Stimulated activated CD8-positive, alpha-beta memory T cell treated with anti-CD3 and anti-CD28 coated beads, Interleukin-2, amount 100 ng/mL, for 48 hours (primary cell): ENCODE results near the gene RER1.
"Not testable (repeated sequence)": the region's sequence is repeated elsewhere in the genome, so short reads cannot be mapped to it uniquely, and the experiment has no call there.

Source experiments
- DNase-seq, 2 donors: peaks; one replicate each; pipeline ENCODE4 v3.0.0-alpha.2; 2020; ENCODE audit warnings: low read depth in 2 of 2

RER1 gene

GRCh38 chr1:2427976-2428375, 36.3 kb downstream of the RER1 start:
- no peak for DNase-seq

- DNase-seq = no peak
Measured at GRCh38 chr1:2428490-2428889, 36.8 kb downstream of the RER1 start.

DNA sequence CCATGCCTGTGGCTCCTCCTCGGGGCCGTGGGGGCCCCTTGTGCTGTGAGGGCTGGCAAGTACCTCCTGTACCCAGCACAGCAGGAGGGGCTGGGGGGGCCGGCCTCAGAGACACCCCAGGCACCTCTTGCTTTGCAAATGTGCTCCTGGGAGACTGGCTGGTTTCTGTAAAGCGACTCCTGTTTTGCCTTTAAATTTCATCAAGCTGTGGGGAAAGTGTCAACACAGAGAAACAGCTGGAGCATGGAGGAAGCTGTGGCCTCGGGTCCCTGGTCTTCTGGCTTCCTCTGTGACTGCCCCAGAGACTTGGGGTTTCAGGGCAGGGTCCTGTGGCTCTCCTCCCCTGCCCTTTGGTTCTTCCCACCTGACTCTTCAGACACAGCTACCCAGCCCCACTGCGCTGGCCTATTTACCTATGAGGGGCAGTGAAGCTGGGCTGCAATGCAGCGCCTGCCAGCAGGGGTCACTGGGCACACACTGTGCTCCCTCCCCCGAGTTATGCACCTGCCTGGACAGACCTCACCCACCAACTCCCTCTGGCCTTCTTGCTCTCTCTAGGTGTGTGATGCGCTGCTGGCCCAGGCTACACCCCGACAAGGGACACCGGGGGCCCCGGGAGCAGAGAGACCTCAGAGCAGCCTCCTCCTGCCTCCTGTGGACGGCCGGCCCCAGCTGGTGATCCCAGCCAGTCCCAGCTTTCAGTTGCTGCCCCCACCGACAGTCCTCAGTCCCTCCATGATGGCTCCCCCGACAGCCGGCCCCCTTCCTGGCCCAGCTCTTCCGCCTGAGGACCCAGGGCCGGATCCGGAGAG, 38.3 kb downstream of the RER1 start:
- DNase-seq = no peak

GRCh38 chr1:2430592-2430973, 38.9 kb downstream of the RER1 start:
- DNase-seq = no peak

DNA sequence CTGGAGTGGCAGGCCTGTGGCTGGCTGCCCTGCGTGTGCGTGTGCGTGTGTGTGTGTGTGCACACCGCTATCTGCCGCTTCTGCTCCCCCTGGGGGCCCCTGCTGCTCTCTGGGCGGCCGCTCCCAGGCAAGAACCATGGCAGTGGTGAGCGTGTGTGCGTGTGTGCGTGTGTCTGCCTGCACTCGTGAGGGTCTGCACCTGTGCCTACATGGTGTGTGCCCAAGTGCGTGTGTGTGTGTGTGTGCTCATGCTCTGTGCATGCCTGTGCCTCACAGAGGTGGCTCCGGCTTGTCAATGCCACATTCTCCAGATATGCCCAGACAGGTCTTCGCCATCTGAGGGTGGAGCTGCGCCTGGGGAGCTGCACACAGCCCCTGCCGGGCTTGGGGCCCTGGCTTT, 39.5 kb downstream of the RER1 start:
- DNase-seq = no peak

GRCh38 chr1:2431518-2431917, 39.9 kb downstream of the RER1 start:
- DNase-seq = no peak

DNA sequence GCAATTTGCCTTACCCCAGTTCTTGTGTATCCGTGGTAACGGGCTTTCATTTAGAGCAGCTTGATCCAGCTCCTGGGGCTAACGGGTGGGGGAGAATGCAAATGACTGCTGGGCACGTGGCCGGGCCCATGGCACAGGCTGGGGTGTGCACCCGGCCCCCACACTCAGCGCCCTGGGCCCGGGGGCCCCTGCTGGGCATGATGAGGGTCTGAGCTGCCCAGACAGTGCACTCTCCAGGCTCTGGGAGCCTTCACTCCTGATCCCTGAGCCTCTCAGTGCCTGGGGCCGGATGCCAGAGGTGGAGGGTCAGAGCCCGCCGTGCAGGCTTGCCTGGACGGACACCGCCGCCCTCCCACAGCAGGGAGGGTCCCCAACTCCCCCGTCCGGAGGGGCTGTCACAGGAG, 40.8 kb downstream of the RER1 start:
- DNase-seq = no peak

DNA sequence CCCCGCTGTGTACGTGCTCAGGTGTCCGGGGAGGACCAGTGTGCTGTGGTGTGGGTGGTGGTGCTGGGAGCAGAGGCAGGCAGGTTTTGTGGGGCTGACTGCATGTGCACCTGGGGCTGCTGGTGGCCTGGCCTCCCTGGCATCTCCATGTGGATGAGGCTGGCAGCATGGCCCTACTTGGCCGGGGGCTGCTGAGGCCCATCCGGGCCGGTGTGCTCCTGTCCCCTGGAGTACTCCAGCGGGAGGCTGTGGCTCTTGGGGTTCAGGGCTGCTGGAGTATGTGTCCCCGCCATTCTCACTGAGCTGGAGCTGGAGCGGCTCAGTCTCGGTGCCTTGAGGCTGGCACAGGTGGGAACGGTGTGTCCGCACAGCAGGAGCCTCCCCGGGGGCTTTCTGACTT, 41.6 kb downstream of the RER1 start:
- DNase-seq = no peak

- no peak for DNase-seq
Measured at GRCh38 chr1:2433936-2434655, 42.5 kb downstream of the RER1 start.

- no peak for DNase-seq
Measured at GRCh38 chr1:2435091-2435490, 43.5 kb downstream of the RER1 start.

DNA sequence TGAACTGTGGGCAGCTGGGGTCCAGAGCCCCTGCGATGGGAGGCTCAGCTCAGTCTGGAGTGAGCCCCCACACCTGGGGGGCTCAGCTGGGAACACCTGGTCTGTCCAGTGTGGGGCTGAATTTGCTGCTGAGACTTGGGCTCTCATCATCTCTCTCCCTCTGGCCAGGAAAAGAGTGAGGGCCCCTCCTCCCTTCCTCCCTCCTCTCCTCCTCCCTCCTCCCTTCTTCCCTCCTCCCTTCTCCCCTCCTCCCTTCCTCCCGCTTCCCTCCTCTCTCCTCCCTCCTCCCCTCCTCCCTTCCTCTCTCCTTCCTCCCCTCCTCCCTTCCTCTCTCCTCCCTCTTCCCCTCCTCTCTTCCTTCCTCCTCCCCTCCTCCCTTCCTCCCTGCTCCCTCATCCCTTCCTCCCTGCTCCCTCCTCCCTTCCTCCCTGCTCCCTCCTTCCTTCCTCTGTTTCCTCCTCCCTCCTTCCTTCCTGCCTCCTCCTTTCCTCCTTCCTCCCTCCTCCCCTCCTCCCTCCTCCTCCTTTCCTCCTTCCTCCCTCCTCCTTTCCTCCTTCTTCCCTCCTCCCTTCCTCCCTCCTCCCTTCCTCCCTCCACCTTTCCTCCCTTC, 44.2 kb downstream of the RER1 start:
- no peak for DNase-seq

DNA sequence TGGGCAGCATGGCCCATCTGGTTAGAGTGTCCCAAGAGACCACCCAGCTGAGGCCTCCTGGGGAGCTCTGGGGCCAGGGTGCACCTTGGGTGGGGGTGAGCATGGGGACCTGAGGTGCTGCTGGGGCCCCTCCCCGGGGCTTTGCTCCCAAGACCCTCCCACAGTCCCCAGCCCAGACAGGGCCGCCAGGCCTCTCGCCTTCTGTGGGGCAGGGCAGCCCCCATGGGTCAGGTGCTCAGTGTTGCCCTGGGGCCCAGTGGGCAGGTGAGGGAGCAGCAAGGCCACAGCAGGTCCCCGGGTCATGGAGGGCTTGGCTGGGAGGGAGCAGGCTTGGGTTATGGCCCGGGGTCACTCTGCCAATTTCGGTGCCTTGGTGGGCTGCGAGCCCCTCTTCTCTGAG, 45.2 kb downstream of the RER1 start:
- DNase-seq = no peak

DNA sequence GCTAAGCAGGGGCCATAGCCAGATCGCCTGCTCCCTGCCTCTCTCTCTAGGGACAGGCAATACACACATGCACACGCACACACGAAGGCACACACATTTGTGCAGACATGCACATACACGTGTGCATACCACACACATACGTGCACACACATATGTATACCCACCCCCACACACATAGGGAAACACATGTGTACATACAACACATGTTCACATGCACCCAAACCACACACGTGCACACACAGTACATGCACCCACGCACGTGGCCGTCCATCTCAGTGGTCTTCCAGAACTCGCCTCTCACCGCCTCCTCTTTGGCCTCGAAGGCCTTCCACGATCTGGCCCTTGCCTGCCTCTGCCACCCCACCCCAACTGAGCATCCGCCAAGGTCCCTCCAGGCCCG, 46.0 kb downstream of the RER1 start:
- DNase-seq = no peak

- DNase-seq = no peak
Measured at GRCh38 chr1:2438038-2438437, 46.4 kb downstream of the RER1 start.

- DNase-seq = no peak
Measured at GRCh38 chr1:2438641-2439040, 47.0 kb downstream of the RER1 start.

GRCh38 chr1:2439369-2439768, 47.7 kb downstream of the RER1 start:
- DNase-seq = no peak

DNA sequence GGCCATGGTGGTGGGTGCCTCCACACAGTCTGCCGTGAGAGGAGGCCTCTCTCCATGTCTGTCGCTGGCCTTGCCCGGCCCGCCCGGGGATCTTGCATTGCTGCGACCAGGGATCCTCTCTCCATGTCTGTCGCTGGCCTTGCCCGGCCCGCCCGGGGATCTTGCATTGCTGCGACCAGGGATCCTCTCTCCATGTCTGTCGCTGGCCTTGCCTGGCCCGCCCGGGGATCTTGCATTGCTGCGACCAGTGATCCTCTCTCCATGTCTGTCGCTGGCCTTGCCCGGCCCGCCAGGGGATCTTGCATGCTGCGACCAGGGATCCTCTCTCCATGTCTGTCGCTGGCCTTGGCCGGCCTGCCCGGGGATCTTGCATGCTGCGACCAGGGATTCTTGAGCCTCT, 48.7 kb downstream of the RER1 start:
- DNase-seq = not testable (repeated sequence)

DNA sequence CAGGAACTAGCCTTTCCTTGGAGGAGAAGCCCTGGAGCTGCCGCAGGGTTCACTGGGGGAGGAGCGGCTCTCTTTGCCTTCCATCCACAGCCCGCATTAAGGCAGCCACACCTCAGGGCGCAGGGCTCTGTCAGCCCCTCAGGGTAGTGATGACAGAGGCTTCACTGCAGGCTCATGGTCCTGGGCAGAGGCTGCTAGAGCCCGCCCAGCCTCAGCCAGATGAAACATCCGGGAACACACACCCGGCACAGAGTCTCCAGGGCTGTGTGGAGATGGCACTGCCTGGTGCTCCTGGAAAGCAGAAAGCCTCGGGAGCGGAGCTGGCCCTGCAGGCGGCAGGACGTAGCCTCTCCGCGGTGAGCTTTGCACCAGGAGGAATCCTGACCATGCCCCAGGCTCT, 50.1 kb downstream of the RER1 start:
- no peak for DNase-seq

DNA sequence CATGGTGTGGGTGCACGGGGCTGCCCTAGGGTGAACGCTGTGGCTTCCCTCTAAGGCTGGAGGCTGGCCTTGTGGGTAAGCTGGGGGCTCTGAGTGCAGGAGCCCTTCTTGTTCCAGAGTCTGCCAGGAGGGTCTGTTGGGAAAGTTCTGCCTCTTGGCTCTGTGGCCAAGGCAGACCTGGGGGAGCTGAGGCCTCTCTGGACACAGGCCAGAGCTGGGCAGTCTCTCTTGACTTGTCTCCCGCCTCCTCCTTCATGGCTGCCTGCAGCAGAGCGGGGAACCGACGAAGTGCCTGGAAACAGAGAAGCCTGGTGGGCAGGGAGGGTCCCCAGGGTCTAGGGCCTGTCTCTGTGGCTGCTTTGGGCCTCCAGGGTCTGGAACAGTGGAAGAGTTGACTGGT, 51.0 kb downstream of the RER1 start:
- no peak for DNase-seq

DNA sequence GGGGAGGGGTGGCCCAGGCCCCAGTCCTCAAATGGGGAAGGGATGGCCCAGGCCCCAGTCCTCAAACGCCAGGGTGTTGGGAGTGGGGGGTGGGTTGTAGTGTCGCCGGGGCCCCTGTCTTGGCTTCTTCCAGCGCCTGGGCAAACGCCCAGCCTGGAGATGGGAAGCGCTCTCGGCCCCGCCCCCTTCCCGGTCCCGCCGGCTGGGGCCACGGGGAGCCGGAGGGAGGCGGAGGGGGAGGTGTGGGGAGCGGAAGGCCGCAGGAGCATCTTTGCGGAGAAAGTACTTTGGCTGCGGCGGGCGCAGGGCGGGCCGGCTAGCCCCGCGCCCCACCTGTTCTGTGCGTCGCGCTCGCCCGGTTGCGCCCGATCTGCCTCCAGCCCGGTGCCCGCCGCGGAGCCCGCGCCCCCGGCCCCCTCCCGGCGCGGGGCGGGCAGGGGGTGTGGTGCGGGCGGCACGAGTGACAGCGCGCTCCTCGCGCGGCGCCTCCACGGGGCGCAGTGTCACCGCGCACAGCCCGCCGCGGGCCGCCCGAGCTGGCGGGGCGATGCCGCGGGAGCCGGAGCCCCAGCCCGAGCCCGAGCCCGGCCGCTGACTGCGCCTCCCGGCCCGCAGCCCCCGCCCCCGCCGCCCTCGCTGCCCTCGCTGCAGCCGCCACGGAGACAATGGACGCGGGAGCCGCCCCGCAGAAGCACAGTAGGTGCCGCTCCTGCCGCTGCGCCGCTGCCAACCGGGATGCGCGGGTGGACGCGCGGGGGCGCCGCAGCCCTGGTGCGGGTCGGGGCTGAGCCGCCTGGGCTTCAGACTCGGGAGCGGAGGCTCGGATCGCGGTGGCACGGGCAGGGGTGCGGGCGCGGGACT, 51.9 kb downstream of the RER1 start:
- no peak for DNase-seq

DNA sequence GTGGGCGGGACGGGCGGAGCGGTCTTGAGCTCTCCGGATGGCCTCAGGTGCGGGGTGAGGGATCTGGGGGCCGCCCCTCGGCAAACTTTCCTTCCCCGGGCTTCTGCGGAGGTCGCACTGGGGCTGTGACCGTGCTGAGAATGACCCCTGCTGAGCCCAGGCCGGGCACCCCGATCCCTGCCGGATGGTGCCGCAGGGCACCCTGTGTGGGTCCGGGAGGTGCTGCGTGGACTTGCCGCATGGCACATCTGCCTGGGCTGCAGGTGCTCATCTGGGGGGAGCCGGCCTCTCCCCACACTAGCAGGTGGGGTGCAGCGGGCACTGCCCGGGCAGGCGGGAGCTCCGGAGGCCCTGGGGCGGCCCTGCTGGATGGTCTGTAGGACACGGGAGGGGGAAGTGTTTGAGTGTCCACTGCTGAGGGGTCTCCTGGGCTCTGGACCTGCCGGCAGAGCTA, 52.5 kb downstream of the RER1 start:
- no peak for DNase-seq
